ENCODE data around the gene SLC9B2. TPM values are rescaled to one million over a fixed set of nuclear protein-coding genes. Genes with fewer than 3 reads are reported as not detected.

SLC9B2 gene
- total and polyA plus RNA-seq, 4 donors = 3.1 to 8.6 (median 6.0) TPM

- no peaks in the 10 kb centered on the region for H3K4me1 ChIP-seq (ENCODE audit: control insufficient read depth in 5 of 5, insufficient read depth in 5 of 5, low read length in 5 of 5)
- no peaks in the 10 kb centered on the region for H3K9me3 ChIP-seq (ENCODE audit: control insufficient read depth in 4 of 4, insufficient read depth in 3 of 4, low read length in 3 of 4)
- H3K27me3 ChIP-seq (ENCODE audit: control insufficient read depth in 3 of 3, insufficient read depth in 3 of 3, low read length in 2 of 3) = no peaks in the 10 kb centered on the region
- 71 to 89% methylated on average over 1 of the region's 1 CpG for WGBS, 2 donors
- DNase-seq = no peak
- no peak for ATAC-seq (ENCODE audit: insufficient read depth, low FRiP score)
- H3K36me3 ChIP-seq (ENCODE audit: control insufficient read depth in 4 of 4, insufficient read depth in 4 of 4, low read length in 4 of 4) = peaks cover 0 to 2% (median 0%) of the 10 kb centered on the region in 4 donors
- no peak overlapping the region for H3K4me3 ChIP-seq
- no peak for TF ChIP-seq CTCF (IDR thresholded peaks at IDR 0.05; ENCODE audit: control extremely low read depth, extremely low read depth)
- no peak overlapping the region for H3K9ac ChIP-seq (ENCODE audit: insufficient read depth in 1 of 2, low read length in 2 of 2)
- H3K27ac ChIP-seq (ENCODE audit: low read depth in 1 of 2, low read length in 1 of 2) = no peak overlapping the region
Measured at GRCh38 chr4:103118166-103118565, 41.6 kb upstream of the SLC9B2 start.

GRCh38 chr4:103111598-103111997, 35.0 kb upstream of the SLC9B2 start:
- 72 to 86% methylated on average over 4 of the region's 4 CpGs for WGBS, 2 donors
- H3K4me3 ChIP-seq = no peak overlapping the region
- no peak for ATAC-seq (ENCODE audit: insufficient read depth, low FRiP score)
- H3K9me3 ChIP-seq (ENCODE audit: control insufficient read depth in 4 of 4, insufficient read depth in 3 of 4, low read length in 3 of 4) = no peaks in the 10 kb centered on the region
- TF ChIP-seq CTCF (IDR thresholded peaks at IDR 0.05; ENCODE audit: control extremely low read depth, extremely low read depth) = no peak
- no peaks in the 10 kb centered on the region for H3K27me3 ChIP-seq (ENCODE audit: control insufficient read depth in 3 of 3, insufficient read depth in 3 of 3, low read length in 2 of 3)
- no peaks in the 10 kb centered on the region for H3K4me1 ChIP-seq (ENCODE audit: control insufficient read depth in 5 of 5, insufficient read depth in 5 of 5, low read length in 5 of 5)
- H3K9ac ChIP-seq (ENCODE audit: insufficient read depth in 1 of 2, low read length in 2 of 2) = no peak overlapping the region
- H3K36me3 ChIP-seq (ENCODE audit: control insufficient read depth in 4 of 4, insufficient read depth in 4 of 4, low read length in 4 of 4) = peaks cover 0 to 10% (median 3%) of the 10 kb centered on the region in 4 donors
- DNase-seq = no peak
- H3K27ac ChIP-seq (ENCODE audit: low read depth in 1 of 2, low read length in 1 of 2) = no peak overlapping the region

GRCh38 chr4:103108542-103108941, 32.0 kb upstream of the SLC9B2 start:
- Histone ChIP-seq H3K9me3 (ENCODE audit: control insufficient read depth in 4 of 4, insufficient read depth in 3 of 4, low read length in 3 of 4) (peaks cover 0 to 1% (median 0%) of the 10 kb centered on the region in 4 donors), H3K9ac (ENCODE audit: insufficient read depth in 1 of 2, low read length in 2 of 2) (no peak overlapping the region), H3K27me3 (ENCODE audit: control insufficient read depth in 3 of 3, insufficient read depth in 3 of 3, low read length in 2 of 3) (no peaks in the 10 kb centered on the region), H3K4me3 (no peak overlapping the region), H3K36me3 (ENCODE audit: control insufficient read depth in 4 of 4, insufficient read depth in 4 of 4, low read length in 4 of 4) (peaks cover 0 to 10% (median 3%) of the 10 kb centered on the region in 4 donors), H3K4me1 (ENCODE audit: control insufficient read depth in 5 of 5, insufficient read depth in 5 of 5, low read length in 5 of 5) (no peaks in the 10 kb centered on the region), H3K27ac (ENCODE audit: low read depth in 1 of 2, low read length in 1 of 2) (no peak overlapping the region)
- TF ChIP-seq CTCF (IDR thresholded peaks at IDR 0.05; ENCODE audit: control extremely low read depth, extremely low read depth) = no peak
- DNase-seq = no peak
- no peak for ATAC-seq (ENCODE audit: insufficient read depth, low FRiP score)
- WGBS, 2 donors = 89 to 95% methylated on average over 4 of the region's 4 CpGs
